GM21529 (cell line): ENCODE measurements around the gene DNAI7.

ENCODE experiments used
- ATAC-seq: cut with Tn5 transposase; IDR thresholded peaks from one replicate; pipeline ENCODE4 v1.9.1; 2021; ENCODE audit not compliant: unreplicated experiment

DNAI7 gene

GRCh38 chr12:25184132-25184531 is 10.8 kb downstream of the DNAI7 start:
- no peak for ATAC-seq

GRCh38 chr12:25182765-25183164 is 12.2 kb downstream of the DNAI7 start:
- no peak for ATAC-seq

- ATAC-seq = no peak
Measured at GRCh38 chr12:25162866-25163265, 32.1 kb downstream of the DNAI7 start.

- ATAC-seq = no peak
Measured at GRCh38 chr12:25156061-25156460, 38.9 kb downstream of the DNAI7 start.

GRCh38 chr12:25155022-25155576 is 39.9 kb downstream of the DNAI7 start:
- peak; percentile 67 for ATAC-seq

GRCh38 chr12:25152055-25152454 is 42.9 kb downstream of the DNAI7 start:
- no peak for ATAC-seq

- no peak for ATAC-seq
Measured at GRCh38 chr12:25151476-25151875, 43.5 kb downstream of the DNAI7 start.

GRCh38 chr12:25146686-25147085 is 48.3 kb downstream of the DNAI7 start:
- ATAC-seq = no peak

GRCh38 chr12:25135531-25136154 is 59.3 kb downstream of the DNAI7 start:
- no peak for ATAC-seq

- no peak for ATAC-seq
Measured at GRCh38 chr12:25131270-25131669, 63.7 kb downstream of the DNAI7 start.

GRCh38 chr12:25130741-25131188 is 64.2 kb downstream of the DNAI7 start:
- no peak for ATAC-seq

- ATAC-seq = no peak
Measured at GRCh38 chr12:25126746-25127145, 68.2 kb downstream of the DNAI7 start.

GRCh38 chr12:25126101-25126500 is 68.9 kb downstream of the DNAI7 start:
- ATAC-seq = no peak

GRCh38 chr12:25124493-25124892 is 70.5 kb downstream of the DNAI7 start:
- no peak for ATAC-seq

GRCh38 chr12:25123126-25123525 is 71.8 kb downstream of the DNAI7 start:
- ATAC-seq = no peak

GRCh38 chr12:25121916-25122315 is 73.0 kb downstream of the DNAI7 start:
- no peak for ATAC-seq

GRCh38 chr12:25121110-25121509 is 73.8 kb downstream of the DNAI7 start:
- ATAC-seq = no peak

GRCh38 chr12:25119020-25119419 is 75.9 kb downstream of the DNAI7 start:
- ATAC-seq = no peak

- no peak for ATAC-seq
Measured at GRCh38 chr12:25115677-25116076, 79.3 kb downstream of the DNAI7 start.

GRCh38 chr12:25113651-25114050 is 81.3 kb downstream of the DNAI7 start:
- ATAC-seq = no peak

- no peak for ATAC-seq
Measured at GRCh38 chr12:25110260-25110659, 84.7 kb downstream of the DNAI7 start.

GRCh38 chr12:25107920-25108319 is 87.0 kb downstream of the DNAI7 start:
- peak; percentile 95 for ATAC-seq

- no peak for ATAC-seq
Measured at GRCh38 chr12:25106818-25107217, 88.1 kb downstream of the DNAI7 start.
